ENCODE data around the gene PHF10. TPM values are rescaled to one million over a fixed set of nuclear protein-coding genes. Genes with fewer than 3 reads are reported as not detected.

PHF10 gene
- total and polyA plus RNA-seq, 9 donors, result 37.9 to 102 (median 70.0) TPM

DNA sequence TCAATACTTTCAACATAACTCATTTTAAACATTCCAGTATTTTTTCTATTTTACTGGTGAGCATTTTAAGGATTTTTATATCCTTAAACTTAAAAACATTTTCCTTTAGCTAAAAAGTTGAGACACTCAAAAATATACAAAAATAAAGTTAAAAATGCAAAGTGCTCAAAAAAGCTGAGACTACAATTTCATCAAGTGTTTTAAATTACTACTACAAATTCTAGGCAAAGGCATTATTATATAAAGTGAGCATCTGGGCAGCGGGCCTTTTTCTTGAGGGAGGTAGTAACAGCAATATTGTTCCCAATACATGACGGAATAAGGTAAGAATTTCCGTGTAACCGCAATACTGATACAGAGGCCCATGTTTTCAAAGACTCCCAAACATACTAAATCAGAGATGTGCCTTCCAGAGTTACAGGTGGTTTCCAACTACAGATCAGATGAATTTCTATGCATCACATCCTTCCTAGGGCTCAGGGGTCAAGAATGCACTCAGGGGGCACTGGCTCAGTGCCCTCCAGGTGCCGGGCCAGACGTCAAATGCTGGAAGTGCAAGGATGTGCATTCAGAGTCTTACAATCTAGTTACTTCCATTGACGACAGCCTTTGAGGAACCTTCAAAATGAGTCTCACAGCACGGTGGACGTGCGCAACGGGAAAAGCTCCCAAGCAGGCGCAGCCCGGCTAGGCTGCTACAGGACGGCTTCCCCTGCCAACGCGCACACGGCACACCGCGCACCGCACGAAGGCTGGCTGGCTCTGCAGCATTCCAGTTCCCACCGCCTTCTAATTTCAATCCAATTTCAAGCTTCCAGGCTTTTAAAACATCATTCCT lies 1.7 kb downstream of the PHF10 start:
- Histone ChIP-seq H3K4me3 (peak overlapping the region; percentile 77), H3K4me1 (ENCODE audit: insufficient read depth) (peaks cover 3% of the 10 kb centered on the region), H3K36me3 (no peaks in the 10 kb centered on the region), H3K27ac (peak overlapping the region; percentile 56 to 96), H3K27me3 (no peaks in the 10 kb centered on the region), H3K9me3 (no peaks in the 10 kb centered on the region)
- 2 to 3% (median 3%) methylated on average over 22 of the region's 22 CpGs for WGBS, 3 donors
- DNase-seq, result peak; percentile 35 to 63 (median 43)
- TF ChIP-seq CTCF (IDR thresholded peaks at IDR 0.05), result no peak
- no peak for TF ChIP-seq EP300 (IDR thresholded peaks at IDR 0.05)
- TF ChIP-seq POLR2A (IDR thresholded peaks at IDR 0.05), result no peak
- intact Hi-C loops (cut with DNase I), result loop anchor here in 1 of 4 donors (10.0 kb wide), 1 partner anchor 488 kb away; no protein-coding TSS in a partner anchor

GRCh38 chr6:169720207-169720855 lies 4.0 kb downstream of the PHF10 start:
- H3K27me3 ChIP-seq, result no peaks in the 10 kb centered on the region
- no peaks in the 10 kb centered on the region for H3K36me3 ChIP-seq
- H3K27ac ChIP-seq, result no peak overlapping the region
- H3K4me3 ChIP-seq, result no peak overlapping the region
- TF ChIP-seq EP300 (IDR thresholded peaks at IDR 0.05) (no peak), CTCF (IDR thresholded peaks at IDR 0.05) (no peak), POLR2A (IDR thresholded peaks at IDR 0.05) (no peak)
- no peaks in the 10 kb centered on the region for H3K9me3 ChIP-seq
- peaks cover 3% of the 10 kb centered on the region for H3K4me1 ChIP-seq (ENCODE audit: insufficient read depth)
- no peak for DNase-seq
- intact Hi-C loops (cut with DNase I), result loop anchor here in 1 of 4 donors (10.0 kb wide), 1 partner anchor 486 kb away; no protein-coding TSS in a partner anchor
- WGBS, 3 donors, result 95 to 98% (median 95%) methylated on average over 3 of the region's 3 CpGs

DNA sequence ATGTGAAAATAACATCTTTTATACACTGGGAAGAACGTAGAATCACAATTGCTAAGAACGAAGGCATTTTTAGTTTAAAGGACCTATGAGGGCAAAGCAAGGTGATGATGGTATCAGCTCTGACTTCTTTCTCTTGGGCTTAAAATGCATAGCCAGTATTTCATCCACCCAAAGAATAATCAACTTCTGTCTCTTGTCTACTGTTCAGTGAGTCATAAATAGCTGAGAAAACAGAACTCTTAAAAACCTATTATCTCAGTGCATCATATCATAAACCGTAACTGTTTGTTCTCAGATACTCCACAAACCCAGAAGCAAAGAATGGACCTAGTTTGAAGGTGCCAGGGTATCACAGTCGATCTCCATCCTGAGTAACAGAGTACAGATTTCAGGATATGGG lies 5.2 kb downstream of the PHF10 start:
- H3K4me3 ChIP-seq, result no peak overlapping the region
- H3K4me1 ChIP-seq (ENCODE audit: insufficient read depth), result peaks cover 1% of the 10 kb centered on the region
- H3K9me3 ChIP-seq, result no peaks in the 10 kb centered on the region
- DNase-seq, result no peak
- no peaks in the 10 kb centered on the region for H3K27me3 ChIP-seq
- WGBS, 3 donors, result 79 to 95% (median 94%) methylated on average over 4 of the region's 4 CpGs
- H3K27ac ChIP-seq, result no peak overlapping the region
- intact Hi-C loops (cut with DNase I), result no loop called here
- H3K36me3 ChIP-seq, result no peaks in the 10 kb centered on the region
- TF ChIP-seq CTCF (IDR thresholded peaks at IDR 0.05) (no peak), POLR2A (IDR thresholded peaks at IDR 0.05) (no peak), EP300 (IDR thresholded peaks at IDR 0.05) (no peak)

DNA sequence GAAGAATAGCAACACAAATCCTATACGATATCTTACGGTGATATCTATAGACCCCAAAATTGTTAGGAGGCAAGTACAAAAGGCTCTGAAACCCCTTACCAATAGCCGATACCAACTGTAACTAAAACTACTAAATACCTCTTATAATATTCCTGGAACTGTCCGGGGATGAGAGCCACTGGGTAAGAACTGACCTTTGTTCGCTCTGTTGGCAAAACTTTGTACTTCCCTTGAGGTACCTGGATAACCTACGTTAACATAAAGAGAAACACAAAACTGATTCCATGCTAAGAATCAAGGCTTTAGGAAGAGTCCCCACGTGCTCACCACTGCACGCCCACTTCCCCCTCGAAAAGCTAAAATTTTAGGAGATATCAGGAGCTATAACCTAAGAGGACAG lies 9.7 kb downstream of the PHF10 start:
- 93 to 96% (median 94%) methylated on average over 9 of the region's 9 CpGs for WGBS, 3 donors
- H3K27me3 ChIP-seq, result no peaks in the 10 kb centered on the region
- TF ChIP-seq EP300 (IDR thresholded peaks at IDR 0.05) (no peak), CTCF (IDR thresholded peaks at IDR 0.05) (no peak), POLR2A (IDR thresholded peaks at IDR 0.05) (no peak)
- intact Hi-C loops (cut with DNase I), result no loop called here
- H3K9me3 ChIP-seq, result no peaks in the 10 kb centered on the region
- no peak overlapping the region for H3K27ac ChIP-seq
- DNase-seq, result no peak
- no peaks in the 10 kb centered on the region for H3K4me1 ChIP-seq (ENCODE audit: insufficient read depth)
- no peaks in the 10 kb centered on the region for H3K36me3 ChIP-seq
- no peak overlapping the region for H3K4me3 ChIP-seq
